ENCODE measurements around the gene PSMC3IP.

The PSMC3IP gene

DNA sequence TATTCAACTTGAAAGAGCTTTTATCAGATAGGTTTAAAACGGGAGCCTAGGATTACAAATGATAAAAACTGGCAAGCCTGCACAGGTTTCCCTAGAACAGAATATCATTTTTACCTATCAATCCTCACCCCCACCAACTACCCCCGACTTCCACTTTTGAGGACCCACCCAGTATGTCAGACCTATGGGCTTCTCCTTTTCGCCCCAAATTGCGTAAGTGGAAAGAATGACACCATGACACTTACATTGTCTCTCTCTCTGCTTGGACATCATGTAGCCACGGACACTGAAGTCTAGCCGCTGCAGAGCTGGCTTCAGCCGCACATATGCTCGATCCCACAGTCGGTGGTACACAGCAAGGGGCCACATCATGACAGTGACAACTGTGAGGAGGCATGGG is 7.4 kb upstream of the PSMC3IP start:
- DNase-seq = peak in 1 of 2 donors; percentile 14

DNA sequence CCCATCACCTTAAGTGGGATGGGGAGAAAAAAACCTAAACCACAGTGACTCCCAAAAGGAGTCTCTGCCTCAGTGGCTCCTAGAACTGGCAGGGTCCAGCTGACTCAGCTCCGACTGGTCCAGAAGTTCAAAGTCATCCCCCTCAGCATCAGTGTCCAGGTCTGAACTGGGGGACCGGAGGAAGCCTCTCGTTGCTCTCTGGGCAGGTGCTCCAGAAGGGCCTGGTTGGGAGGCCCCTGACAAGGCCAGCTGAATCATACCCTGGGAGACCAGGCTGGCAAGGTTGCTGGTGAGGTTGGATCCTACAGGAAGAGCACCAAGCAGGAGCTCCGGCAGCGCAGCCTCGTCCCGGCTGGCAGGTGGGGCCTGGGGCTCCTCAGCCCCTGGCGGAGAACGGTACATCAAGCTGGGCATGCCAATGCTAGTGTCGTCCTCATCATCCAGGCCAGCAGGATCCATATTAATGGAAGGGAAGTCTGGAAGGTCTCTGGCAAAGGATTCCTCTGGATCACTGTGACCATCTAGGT is 4.3 kb upstream of the PSMC3IP start:
- DNase-seq = no peak

DNA sequence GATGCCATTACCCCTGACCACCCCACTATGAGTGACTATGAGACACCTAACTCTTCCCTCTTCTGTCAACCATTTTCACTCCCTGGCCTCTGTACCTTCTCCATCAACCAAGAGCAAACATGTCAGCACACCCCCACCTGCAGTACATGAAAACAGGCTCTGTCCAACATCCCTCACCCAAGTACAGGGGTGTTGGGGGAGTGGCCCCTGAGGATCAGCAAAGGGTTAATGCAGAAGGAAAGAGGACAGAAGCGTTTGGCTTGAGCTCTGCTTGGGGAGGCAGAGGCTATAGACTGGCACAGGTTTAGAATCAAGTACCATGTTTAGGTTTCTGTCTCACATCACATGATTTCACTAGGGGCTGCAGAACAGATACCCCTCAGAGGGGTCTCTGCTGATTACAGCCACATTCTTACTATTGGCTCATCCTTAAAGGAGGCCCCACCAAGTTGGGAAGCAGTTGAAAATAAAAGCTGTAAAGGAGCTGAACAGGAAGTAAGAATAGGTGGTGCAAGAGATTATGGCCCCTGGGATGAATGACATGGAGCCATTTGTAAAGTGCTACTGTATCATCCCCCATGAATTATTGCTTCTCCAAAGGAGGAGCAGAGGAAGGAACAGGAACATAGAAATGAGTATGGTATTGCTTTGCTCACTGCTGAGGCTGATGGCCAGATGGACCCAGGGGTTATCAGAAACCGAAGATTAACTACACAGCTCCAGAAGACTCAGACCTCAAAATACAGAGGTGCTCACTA is 2.4 kb upstream of the PSMC3IP start:
- DNase-seq = no peak

DNA sequence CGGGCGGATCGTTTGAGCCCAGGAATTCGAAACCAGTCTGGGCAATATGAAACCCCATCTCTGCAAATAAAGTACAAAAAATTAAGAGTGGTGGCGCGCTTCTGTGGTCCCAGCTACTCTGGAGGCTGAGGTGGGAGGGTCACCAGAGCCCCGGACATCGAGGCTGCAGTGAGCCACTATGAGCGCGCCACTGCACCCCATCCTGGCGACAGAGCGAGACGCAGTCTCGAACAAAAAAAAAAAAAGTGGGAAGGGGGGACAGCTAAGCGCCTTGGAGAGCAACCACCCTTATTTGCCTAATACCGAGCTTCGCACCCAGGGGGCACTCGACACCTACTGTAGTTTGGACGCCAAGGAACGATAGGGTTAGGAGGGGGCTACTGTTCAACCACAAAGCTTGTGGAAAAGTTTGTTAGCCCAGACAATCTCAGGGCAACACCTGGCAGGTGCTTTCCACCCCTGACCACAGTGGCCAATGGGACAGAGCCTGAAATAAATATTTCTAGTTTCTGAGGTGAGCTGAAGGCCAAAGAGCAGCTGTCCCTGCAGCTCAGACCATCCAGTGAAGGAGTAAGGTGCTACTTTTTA is 847 bp upstream of the PSMC3IP start:
- DNase-seq = peak; percentile 68 to 74

DNA sequence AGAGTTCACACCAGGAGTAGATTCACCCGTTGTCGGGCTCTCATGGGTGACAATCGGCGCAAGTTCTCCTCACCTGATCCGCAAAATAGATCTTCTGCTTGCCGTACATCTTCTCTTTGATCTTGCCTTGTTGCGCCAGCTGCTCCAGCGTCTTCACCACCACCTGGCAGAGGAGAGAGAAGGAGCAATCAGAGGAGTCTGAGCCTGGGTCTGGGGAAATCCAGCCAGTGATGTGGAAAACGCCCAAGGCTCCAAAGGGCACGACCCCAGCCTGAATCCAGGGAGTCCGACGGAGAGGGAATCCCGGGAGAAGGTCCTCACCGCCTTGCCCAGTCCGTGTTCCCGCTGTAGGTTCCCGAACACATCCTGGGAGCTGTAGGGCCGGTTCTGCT is 393 bp downstream of the PSMC3IP start:
- DNase-seq = no peak

DNA sequence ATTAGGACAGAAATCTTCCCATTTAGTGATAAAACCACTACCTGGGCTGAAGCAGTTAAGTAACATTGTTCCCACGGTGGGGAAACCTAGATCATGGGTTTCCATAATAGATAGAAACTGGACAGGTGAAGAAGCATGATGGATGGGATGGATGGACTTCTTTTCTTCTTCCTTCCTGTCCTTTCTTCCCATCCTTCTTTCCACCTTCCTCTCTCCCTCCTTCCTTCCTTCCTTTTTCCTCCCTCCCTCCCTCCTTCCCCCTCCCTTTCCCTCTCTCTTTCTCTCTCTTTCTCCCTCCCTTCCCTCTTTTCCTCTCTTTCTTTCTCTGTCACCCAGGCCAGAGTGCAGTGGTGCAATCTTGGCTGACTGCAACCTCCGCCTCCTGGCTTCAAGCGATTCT is 3.1 kb downstream of the PSMC3IP start:
- no peak for DNase-seq

DNA sequence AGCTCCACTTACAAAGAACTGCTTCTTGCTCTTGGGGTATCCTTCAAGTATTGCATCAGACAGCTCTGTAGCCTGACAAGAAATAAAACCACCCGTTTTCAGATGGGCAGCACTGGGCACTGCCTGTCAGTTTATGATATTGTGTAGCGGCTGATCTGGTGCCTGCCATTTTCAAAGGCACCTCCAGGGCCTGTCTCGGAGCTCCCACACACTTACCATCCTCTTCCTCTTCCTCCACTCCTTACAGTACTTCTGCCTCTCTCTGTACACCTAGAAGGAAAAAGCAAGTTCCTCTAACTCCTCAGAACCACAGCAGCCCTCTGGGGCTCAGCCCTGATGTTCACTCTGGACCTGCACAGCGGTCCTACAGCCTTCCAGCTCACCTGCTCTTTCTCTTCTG is 4.4 kb downstream of the PSMC3IP start:
- no peak for DNase-seq

DNA sequence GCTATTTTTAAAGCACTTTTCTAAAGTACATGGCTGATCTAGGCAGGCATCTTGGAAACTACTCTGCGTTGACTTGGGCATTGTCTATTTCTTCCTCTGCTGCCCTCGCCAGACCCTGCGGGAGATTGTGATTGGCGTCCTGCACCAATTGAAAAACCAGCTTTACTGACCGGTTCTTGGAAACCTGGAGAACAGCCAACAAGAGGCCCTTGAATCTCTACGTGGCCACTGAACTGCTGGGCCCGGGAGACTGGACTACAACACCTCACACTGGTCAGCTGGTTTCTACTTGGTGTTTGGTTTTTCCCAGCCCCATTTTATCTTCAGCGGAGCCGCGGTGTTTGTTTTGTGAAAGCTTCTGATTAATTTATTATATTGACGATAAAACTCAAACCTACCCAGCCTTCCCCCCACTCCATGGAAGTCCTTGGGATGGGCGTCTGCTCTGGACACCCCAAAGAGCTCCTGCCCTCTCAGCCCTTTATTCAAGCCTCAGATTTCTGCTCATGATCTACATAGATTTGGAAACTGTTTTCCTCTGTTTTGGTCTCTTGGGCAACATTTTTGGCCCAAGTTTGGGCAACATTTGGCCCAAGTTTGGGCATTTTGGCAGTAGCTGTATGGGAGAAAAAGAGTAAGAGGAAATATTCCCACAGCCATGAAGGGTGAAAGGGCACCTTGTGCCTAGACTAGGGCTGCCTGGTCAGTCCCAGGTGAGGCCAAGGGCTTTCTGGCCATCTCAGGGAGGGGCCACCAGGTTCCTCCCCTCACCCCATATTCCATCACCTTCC is 5.9 kb downstream of the PSMC3IP start:
- no peak for DNase-seq

DNA sequence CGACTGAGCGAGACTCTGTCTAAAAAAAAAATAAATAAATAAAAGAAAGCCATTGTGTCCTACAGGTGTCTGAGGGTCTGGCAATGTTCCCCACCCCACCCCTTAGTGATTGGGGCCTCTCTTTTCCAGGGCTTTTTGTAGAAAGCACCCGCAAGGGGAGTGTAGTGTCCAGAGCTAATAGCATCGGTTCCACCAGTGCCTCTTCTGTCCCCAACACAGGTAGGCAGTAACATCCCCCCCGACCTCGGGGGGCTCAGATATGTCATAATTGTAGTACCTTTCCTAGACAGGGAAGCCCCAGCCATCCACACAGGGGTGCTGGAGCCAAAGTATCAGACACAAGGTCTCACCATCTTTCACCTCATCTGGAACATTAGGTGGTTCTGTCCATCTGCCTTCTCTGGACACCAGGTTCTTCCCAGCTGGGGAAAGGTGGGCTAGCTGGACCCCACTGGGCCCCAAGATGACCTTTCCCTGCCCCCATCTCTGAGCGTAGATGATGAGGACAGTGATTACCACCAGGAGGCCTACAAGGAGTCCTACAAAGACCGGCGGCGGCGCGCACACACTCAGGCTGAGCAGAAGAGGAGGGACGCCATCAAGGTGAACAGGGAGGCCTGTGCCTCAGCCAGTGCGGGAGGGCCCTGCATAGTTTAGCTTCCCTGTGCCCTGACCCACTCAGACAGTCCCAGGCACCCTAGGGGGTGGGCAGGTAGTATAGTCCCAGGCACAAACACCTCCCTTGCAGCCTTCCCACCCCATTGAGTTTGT is 9.0 kb downstream of the PSMC3IP start:
- no peak for DNase-seq

DNA sequence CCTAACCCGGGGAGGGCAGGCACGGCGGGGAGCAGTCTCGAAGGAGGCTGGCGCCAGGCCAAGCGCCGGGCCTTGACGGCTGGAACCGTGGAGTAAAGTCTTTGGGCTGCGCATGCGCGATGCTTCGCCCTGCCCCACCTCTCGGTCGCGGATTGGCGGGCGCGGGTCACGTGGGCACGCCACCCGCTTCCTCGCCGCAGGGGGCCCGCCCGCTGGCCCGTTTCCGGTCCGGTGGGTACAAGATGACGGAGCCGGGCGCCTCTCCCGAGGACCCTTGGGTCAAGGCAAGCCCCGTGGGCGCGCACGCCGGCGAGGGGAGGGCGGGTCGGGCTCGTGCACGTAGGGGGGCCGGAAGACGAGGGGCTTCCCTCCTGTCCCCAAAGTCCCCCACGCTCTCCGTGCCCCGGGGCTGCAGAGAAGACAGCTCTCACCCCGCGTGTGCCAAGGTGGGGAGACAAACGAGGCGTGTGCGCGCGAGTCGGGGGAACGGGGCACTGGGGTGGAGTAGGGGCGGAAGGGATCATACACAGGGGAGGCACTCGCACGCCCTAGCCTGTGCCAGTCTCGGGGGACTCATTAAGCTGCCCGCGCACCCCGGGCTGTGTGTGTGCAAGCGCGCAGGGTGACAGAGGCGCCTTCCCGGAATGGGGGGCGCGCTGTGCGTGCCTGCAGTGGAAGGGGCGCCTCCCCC is 10.5 kb downstream of the PSMC3IP start, which contains the start of gene MLX:
MLX (plus strand) TSS at position 218 of the 691 bp plus-strand sequence; CDS start at position 243, 25 bp downstream.
- DNase-seq = peak; percentile 91 to 94

DNA sequence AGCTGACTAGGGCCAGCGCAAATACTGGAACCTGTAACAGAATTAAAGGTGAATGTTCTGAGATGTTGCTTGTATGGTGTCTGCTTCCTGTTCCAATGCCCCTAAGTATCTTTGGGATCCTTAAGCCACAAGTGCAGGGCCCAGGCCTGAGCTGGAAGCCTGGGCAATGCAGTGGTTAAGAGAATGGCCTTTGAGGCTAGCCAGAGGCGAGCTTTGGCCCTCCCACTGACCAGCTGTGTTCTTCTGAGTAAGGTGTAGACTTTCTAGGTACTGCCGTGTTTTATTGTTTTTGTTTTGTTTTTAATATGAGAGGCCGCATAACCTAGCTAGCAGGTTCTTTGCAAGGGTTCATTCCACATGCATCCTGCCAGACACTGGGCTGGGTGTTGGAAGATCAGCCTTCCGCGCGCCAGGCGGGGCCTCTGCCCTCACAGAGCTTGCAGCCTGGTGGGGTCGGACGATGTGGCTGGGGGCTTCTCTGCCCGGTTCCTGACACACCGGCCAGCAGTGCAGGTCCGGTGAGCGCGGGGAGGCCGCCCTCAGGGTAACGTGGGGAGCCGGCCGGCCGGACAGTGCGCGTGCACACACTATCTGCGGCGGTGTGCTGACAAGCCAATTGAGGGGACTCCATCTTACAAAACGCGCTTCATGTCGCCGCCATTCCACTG is 11.2 kb downstream of the PSMC3IP start:
- DNase-seq = peak in 1 of 2 donors; percentile 27

DNA sequence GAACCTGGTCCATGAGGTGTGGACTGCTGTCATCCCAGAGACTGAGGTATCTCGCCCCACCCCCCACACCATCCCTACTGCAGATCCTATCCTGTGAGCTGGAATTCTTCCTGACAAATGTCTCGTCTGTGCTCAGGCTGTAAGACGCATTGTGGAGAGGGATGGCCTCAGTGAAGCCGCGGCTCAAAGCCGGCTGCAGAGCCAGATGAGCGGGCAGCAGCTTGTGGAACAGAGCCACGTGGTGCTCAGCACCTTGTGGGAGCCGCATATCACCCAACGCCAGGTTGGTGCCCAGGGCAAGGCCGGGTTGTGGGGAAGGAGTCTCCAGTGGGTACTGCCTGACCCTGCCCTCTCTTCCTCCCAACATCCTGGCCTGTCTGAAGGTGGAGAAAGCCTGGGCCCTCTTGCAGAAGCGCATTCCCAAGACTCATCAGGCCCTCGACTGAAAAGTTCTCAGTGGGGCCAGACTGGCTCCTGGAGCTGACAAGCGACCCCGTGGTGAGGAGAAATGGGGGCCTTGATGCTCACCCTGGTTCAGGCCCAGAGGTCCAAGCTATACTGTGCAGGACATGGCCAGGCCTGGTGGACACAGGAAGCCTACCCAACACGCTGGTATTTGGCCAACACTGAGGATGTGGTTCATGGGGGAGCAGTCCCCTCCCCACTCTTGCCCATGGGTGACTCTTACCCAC is 11.9 kb downstream of the PSMC3IP start:
- DNase-seq = no peak

DNA sequence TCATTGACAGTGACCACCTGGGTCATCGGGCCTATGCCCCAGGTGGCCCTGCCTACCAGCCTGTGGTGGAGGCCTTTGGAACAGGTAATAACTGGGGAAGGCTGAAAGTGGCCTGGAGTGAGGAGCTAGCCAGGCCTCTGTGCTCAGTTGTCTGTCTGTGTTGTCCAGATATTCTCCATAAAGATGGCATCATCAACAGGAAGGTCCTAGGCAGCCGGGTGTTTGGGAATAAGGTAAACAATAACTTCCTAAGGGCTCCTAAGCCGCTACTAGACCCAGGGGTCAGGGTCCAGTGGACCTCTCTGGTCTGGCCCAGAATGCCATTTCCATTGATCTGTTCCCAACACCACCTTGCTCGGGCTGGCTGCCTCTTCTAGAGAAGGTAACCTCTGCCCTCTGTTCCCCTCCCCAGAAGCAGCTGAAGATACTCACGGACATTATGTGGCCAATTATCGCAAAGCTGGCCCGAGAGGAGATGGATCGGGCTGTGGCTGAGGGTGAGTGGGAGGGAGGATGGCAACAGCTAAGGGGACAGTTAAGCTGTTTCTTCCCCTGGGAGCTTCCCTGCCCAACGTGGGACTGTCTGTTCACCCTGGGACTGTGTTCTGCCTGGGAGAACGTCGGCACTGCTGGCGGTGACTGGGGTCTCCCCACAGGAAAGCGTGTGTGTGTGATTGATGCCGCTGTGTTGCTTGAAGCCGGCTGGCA is 12.6 kb downstream of the PSMC3IP start:
- no peak for DNase-seq

DNA sequence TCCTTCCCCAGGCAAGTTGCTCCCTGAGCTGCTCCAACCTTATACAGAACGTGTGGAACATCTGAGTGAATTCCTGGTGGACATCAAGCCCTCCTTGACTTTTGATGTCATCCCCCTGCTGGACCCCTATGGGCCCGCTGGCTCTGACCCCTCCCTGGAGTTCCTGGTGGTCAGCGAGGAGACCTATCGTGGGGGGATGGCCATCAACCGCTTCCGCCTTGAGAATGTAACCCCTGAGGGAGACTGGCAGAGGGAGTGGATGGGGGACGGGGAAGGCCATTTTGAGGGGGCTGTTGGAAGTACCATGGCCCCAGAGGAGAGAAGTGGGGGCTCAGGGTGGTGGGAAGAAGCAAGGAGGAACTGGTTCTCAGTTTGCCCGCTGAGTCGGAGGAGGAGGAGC is 13.6 kb downstream of the PSMC3IP start:
- no peak for DNase-seq

DNA sequence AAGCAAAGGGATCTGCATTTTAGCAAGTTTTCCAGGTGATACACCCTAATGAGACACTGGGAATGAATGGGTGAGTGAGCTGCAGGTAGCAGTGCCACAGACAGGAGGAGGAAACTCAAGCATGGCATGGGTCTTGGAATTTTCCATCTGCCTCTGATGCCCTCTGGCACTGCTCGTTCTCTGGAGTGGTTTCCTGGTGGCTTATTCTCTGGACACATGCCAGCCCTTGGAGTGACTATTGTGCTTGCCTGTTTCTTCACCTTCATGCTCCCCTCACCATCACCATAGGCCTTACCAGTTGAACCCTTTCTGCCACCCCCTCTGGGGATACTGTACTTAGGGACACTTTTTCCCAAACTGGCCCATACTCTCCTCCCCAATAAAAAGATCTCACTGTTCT is 14.0 kb downstream of the PSMC3IP start:
- DNase-seq = no peak

DNA sequence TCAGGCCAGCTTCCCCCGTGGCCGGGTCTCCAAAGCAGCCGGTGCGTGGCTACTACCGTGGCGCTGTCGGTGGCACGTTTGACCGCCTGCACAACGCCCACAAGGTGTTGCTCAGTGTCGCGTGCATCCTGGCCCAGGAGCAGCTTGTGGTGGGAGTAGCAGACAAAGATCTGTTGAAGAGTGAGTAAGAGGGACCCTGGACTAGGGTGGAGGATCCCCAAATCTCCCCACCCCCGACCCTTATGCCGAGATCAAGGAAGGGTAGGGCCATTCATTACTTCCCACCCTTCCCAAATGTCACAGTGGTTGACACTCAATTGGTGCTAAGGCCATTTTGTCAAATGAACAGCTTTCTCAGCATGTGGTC is 14.4 kb downstream of the PSMC3IP start:
- DNase-seq = no peak

DNA sequence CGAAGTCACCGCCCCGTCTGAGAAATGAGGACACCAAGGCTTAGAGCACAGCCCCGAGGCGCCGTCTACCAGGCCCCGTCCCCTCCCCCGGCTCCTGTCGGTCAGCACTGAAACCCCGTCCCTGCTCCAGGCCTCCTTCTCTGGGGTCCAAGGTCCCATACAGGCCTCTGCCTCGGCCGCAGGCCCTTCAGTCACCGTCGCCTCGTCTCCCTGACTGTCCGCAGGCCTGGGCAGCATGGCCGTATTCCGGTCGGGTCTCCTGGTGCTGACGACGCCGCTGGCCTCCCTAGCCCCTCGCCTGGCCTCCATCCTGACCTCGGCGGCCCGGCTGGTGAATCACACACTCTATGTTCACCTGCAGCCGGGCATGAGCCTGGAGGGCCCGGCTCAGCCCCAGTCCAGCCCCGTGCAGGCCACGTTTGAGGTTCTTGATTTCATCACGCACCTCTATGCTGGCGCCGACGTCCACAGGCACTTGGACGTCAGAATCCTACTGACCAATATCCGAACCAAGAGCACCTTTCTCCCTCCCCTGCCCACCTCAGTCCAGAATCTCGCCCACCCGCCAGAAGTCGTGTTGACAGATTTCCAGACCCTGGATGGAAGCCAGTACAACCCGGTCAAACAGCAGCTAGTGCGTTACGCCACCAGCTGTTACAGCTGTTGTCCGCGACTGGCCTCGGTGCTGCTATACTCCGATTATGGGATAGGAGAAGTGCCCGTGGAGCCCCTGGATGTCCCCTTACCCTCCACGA is 15.0 kb downstream of the PSMC3IP start:
- DNase-seq = no peak

DNA sequence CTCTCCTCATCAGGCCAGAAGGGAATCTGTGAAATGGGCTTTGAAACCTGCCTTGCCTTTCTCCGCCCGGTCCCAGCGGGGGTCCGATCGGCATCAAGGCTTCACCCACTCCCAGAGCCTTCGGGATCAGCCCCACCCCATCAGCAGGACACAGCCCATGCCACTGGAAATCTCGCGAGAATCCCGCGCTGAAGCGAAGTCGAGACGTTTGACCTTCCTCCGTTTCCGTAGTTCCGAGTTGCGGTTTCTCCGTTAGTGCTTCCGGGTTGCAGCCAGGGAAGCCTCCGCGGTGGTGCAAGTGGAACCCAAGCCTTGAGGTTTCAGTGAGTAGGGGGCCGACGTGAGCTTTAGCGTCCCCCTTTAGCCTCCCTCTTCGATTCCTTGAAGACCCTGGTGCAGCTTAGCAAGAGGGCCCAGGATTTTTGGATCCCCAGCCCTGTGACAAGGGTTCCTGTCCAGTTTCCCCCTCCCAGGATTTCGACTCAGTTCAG is 15.6 kb downstream of the PSMC3IP start, which contains the start of gene COASY:
COASY (plus strand) TSS at position 252 of the 491 bp plus-strand sequence. CDS start 475 bp downstream, outside the sequence.
- DNase-seq = peak; percentile 92 to 95

DNA sequence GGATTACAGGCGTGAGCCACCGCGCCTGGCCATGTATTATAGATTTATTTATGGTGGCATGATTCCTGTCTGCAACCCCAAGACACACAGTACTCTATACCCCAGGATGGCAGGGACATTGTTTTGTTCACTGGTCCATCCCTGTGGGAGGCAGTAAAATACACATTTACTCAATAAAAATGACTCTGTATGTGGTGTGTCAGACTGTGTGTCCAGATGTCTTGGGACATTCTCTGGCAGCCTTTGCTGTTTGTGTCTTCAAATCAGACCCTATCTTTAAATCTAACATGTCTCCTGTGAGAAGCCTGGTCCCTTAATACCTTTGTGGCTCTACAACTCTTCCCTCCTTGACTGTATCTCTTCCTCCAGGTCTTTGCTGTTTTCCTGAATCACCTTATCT is 17.3 kb downstream of the PSMC3IP start:
- no peak for DNase-seq

Data from CD4-positive, alpha-beta T cell treated with Interferon alpha-2 for 1 hour (primary cell).